GM12892 (cell line): ENCODE data around the gene PHLPP1.

Experiments
- POLR2A ChIP-seq: IDR thresholded peaks from 2 replicates; pipeline ENCODE4 v1.6.1; 2011; ENCODE audit warnings: low read depth, low read length, control low read depth
- POLR2AphosphoS5 ChIP-seq: IDR thresholded peaks from 2 replicates; pipeline ENCODE4 v1.6.1; 2011; ENCODE audit warnings: low read depth, low read length, control low read depth

DNA sequence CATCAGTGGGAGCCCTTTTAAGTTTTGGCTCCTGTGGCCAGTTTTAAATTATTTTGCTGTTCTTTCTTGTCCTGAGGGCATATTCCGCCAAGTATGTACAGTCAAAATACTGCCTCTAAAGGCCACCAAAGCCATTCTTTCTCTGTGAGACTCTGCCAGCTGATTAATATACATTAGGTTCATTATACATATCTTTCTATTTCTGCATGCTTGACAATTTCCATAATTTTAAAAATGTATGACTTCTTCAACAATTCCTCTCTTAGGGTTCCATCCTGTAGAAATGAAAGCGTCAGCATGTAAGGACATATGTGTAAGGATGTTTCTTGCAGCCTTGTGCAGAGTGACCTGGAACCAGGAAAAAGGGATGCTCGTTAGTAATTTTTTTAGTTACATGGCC is 291.9 kb downstream of the PHLPP1 start:
- no peak for TF ChIP-seq POLR2A
- TF ChIP-seq POLR2AphosphoS5 = no peak
